ENCODE measurements around the gene CMTM3. TPM values are rescaled to one million over a fixed set of nuclear protein-coding genes. Genes with fewer than 3 reads are reported as not detected.
A peak's percentile ranks its signal among the peaks of the same experiment; 100 is the strongest.

CMTM3 gene
- total RNA-seq (83.1 TPM), polyA plus RNA-seq (100 to 1,000 TPM in 3 of 4 donors, 10 to 100 TPM in 1; 98.6 to 127 (median 124) TPM)

- Mint-ChIP-seq H3K4me3 (peak within 1 kb of the TSS; percentile 91 to 98 (median 96)), H3K4me1 (peaks cover 8 to 61% (median 36%) of the 10 kb centered on the region in 4 donors), H3K9me3 (peaks cover 0 to 10% (median 1%) of the 10 kb centered on the region in 7 donors), H3K36me3 (no peaks in the 10 kb centered on the region), H3K27ac (peak within 1 kb of the TSS; percentile 97), H3K27me3 (no peaks in the 10 kb centered on the region)
- H3K9me3 ChIP-seq (ENCODE audit: control insufficient read depth in 2 of 2, low read length in 2 of 2): no peaks in the 10 kb centered on the region
- peak within 1 kb of the TSS; percentile 73 for H3K27ac ChIP-seq (ENCODE audit: insufficient read depth, low read length, poor library complexity, severe bottlenecking)
- ATAC-seq (ENCODE audit: low read depth in 2 of 2) (peak; percentile 51), DNase-seq (peak; percentile 58 to 75 (median 74))
- H3K27me3 ChIP-seq (ENCODE audit: control insufficient read depth, insufficient read depth, low read length): no peaks in the 10 kb centered on the region
- peak within 1 kb of the TSS; percentile 53 for H3K4me3 ChIP-seq (ENCODE audit: low read depth, low read length)
- H3K36me3 ChIP-seq (ENCODE audit: control insufficient read depth, insufficient read depth, low read length): peaks cover 8% of the 10 kb centered on the region
- peaks cover 47% of the 10 kb centered on the region for H3K4me1 ChIP-seq (ENCODE audit: control insufficient read depth, insufficient read depth, low read length, poor library complexity, severe bottlenecking)
Measured at GRCh38 chr16:66604376-66605176, at the start of gene CMTM3. TSS of gene CMTM3 (plus strand) at chr16:66604704. CDS start at chr16:66604806, 102 bp downstream.

GRCh38 chr16:66560107-66560506 lies 44.4 kb upstream of the CMTM3 start:
- ATAC-seq (ENCODE audit: low read depth in 2 of 2): no peak
- no peaks in the 10 kb centered on the region for H3K9me3 Mint-ChIP-seq
- H3K4me3 ChIP-seq (ENCODE audit: low read depth, low read length): peak overlapping the region; percentile 33
- H3K4me1 Mint-ChIP-seq: peaks cover 54 to 88% (median 73%) of the 10 kb centered on the region in 4 donors
- peak overlapping the region; percentile 46 to 82 (median 77) for H3K27ac Mint-ChIP-seq
- H3K27me3 ChIP-seq (ENCODE audit: control insufficient read depth, insufficient read depth, low read length): no peaks in the 10 kb centered on the region
- H3K4me1 ChIP-seq (ENCODE audit: control insufficient read depth, insufficient read depth, low read length, poor library complexity, severe bottlenecking): peaks cover 74% of the 10 kb centered on the region
- peaks cover 58% of the 10 kb centered on the region for H3K36me3 ChIP-seq (ENCODE audit: control insufficient read depth, insufficient read depth, low read length)
- H3K4me3 Mint-ChIP-seq: peak overlapping the region in 3 of 4 donors; percentile 0 to 22 (median 7)
- peaks cover 36% of the 10 kb centered on the region for H3K36me3 Mint-ChIP-seq
- no peaks in the 10 kb centered on the region for H3K27me3 Mint-ChIP-seq
- H3K9me3 ChIP-seq (ENCODE audit: control insufficient read depth in 2 of 2, low read length in 2 of 2): no peaks in the 10 kb centered on the region
- DNase-seq: no peak
- no peak overlapping the region for H3K27ac ChIP-seq (ENCODE audit: insufficient read depth, low read length, poor library complexity, severe bottlenecking)

GRCh38 chr16:66561381-66562080 lies 43.0 kb upstream of the CMTM3 start:
- H3K27ac ChIP-seq (ENCODE audit: insufficient read depth, low read length, poor library complexity, severe bottlenecking): peak overlapping the region; percentile 63
- Mint-ChIP-seq H3K27ac (peak overlapping the region; percentile 77 to 92 (median 88)), H3K4me1 (peaks cover 46 to 79% (median 61%) of the 10 kb centered on the region in 4 donors), H3K36me3 (peaks cover 41% of the 10 kb centered on the region), H3K4me3 (peak overlapping the region in 2 of 4 donors; percentile 51 to 60), H3K27me3 (no peaks in the 10 kb centered on the region), H3K9me3 (no peaks in the 10 kb centered on the region)
- DNase-seq: no peak
- ATAC-seq (ENCODE audit: low read depth in 2 of 2): no peak
- H3K27me3 ChIP-seq (ENCODE audit: control insufficient read depth, insufficient read depth, low read length): no peaks in the 10 kb centered on the region
- H3K4me3 ChIP-seq (ENCODE audit: low read depth, low read length): peak overlapping the region; percentile 42
- peaks cover 67% of the 10 kb centered on the region for H3K36me3 ChIP-seq (ENCODE audit: control insufficient read depth, insufficient read depth, low read length)
- H3K9me3 ChIP-seq (ENCODE audit: control insufficient read depth in 2 of 2, low read length in 2 of 2): no peaks in the 10 kb centered on the region
- H3K4me1 ChIP-seq (ENCODE audit: control insufficient read depth, insufficient read depth, low read length, poor library complexity, severe bottlenecking): peaks cover 60% of the 10 kb centered on the region

GRCh38 chr16:66562409-66562808 lies 42.1 kb upstream of the CMTM3 start:
- H3K27ac ChIP-seq (ENCODE audit: insufficient read depth, low read length, poor library complexity, severe bottlenecking): peak overlapping the region; percentile 63
- H3K27me3 ChIP-seq (ENCODE audit: control insufficient read depth, insufficient read depth, low read length): no peaks in the 10 kb centered on the region
- ATAC-seq (ENCODE audit: low read depth in 2 of 2) (peak; percentile 55 to 57), DNase-seq (peak in 2 of 3 donors; percentile 52 to 54)
- peaks cover 53% of the 10 kb centered on the region for H3K4me1 ChIP-seq (ENCODE audit: control insufficient read depth, insufficient read depth, low read length, poor library complexity, severe bottlenecking)
- Mint-ChIP-seq H3K27me3 (no peaks in the 10 kb centered on the region), H3K36me3 (peaks cover 44% of the 10 kb centered on the region), H3K27ac (peak overlapping the region; percentile 57 to 85 (median 77)), H3K4me1 (peaks cover 46 to 74% (median 59%) of the 10 kb centered on the region in 4 donors), H3K4me3 (peak overlapping the region in 3 of 4 donors; percentile 3 to 82 (median 40)), H3K9me3 (peaks cover 0 to 1% (median 0%) of the 10 kb centered on the region in 7 donors)
- peak overlapping the region; percentile 4 for H3K4me3 ChIP-seq (ENCODE audit: low read depth, low read length)
- no peaks in the 10 kb centered on the region for H3K9me3 ChIP-seq (ENCODE audit: control insufficient read depth in 2 of 2, low read length in 2 of 2)
- H3K36me3 ChIP-seq (ENCODE audit: control insufficient read depth, insufficient read depth, low read length): peaks cover 68% of the 10 kb centered on the region

- no peak overlapping the region for H3K4me3 ChIP-seq (ENCODE audit: low read depth, low read length)
- ATAC-seq (ENCODE audit: low read depth in 2 of 2): no peak
- no peaks in the 10 kb centered on the region for H3K27me3 ChIP-seq (ENCODE audit: control insufficient read depth, insufficient read depth, low read length)
- peak overlapping the region; percentile 14 for H3K27ac ChIP-seq (ENCODE audit: insufficient read depth, low read length, poor library complexity, severe bottlenecking)
- Mint-ChIP-seq H3K27ac (peak overlapping the region in 2 of 3 donors; percentile 77 to 85), H3K36me3 (peaks cover 46% of the 10 kb centered on the region), H3K9me3 (peaks cover 0 to 2% (median 0%) of the 10 kb centered on the region in 7 donors), H3K4me3 (peak overlapping the region; percentile 3 to 52 (median 46)), H3K4me1 (peaks cover 52 to 69% (median 59%) of the 10 kb centered on the region in 4 donors), H3K27me3 (no peaks in the 10 kb centered on the region)
- H3K9me3 ChIP-seq (ENCODE audit: control insufficient read depth in 2 of 2, low read length in 2 of 2): no peaks in the 10 kb centered on the region
- H3K36me3 ChIP-seq (ENCODE audit: control insufficient read depth, insufficient read depth, low read length): peaks cover 67% of the 10 kb centered on the region
- DNase-seq: no peak
- H3K4me1 ChIP-seq (ENCODE audit: control insufficient read depth, insufficient read depth, low read length, poor library complexity, severe bottlenecking): peaks cover 48% of the 10 kb centered on the region
Measured at GRCh38 chr16:66562986-66563385, 41.5 kb upstream of the CMTM3 start.

GRCh38 chr16:66563574-66564334 lies 40.8 kb upstream of the CMTM3 start:
- Histone ChIP-seq H3K27me3 (ENCODE audit: control insufficient read depth, insufficient read depth, low read length) (no peaks in the 10 kb centered on the region), H3K4me3 (ENCODE audit: low read depth, low read length) (no peak overlapping the region), H3K27ac (ENCODE audit: insufficient read depth, low read length, poor library complexity, severe bottlenecking) (peak overlapping the region; percentile 14), H3K9me3 (ENCODE audit: control insufficient read depth in 2 of 2, low read length in 2 of 2) (no peaks in the 10 kb centered on the region), H3K36me3 (ENCODE audit: control insufficient read depth, insufficient read depth, low read length) (peaks cover 60% of the 10 kb centered on the region), H3K4me1 (ENCODE audit: control insufficient read depth, insufficient read depth, low read length, poor library complexity, severe bottlenecking) (peaks cover 44% of the 10 kb centered on the region)
- H3K9me3 Mint-ChIP-seq: peaks cover 0 to 2% (median 0%) of the 10 kb centered on the region in 7 donors
- peaks cover 49 to 61% (median 53%) of the 10 kb centered on the region in 4 donors for H3K4me1 Mint-ChIP-seq
- DNase-seq: no peak
- H3K27me3 Mint-ChIP-seq: no peaks in the 10 kb centered on the region
- peaks cover 39% of the 10 kb centered on the region for H3K36me3 Mint-ChIP-seq
- ATAC-seq (ENCODE audit: low read depth in 2 of 2): no peak
- H3K27ac Mint-ChIP-seq: peak overlapping the region; percentile 65 to 85 (median 77)
- H3K4me3 Mint-ChIP-seq: peak overlapping the region in 2 of 4 donors; percentile 32 to 52

Measured in CD4-positive, CD25-positive, alpha-beta regulatory T cell (primary cell).